Measurements from ENCODE around the gene TMEM174. TPM values are rescaled to one million over a fixed set of nuclear protein-coding genes. Genes with fewer than 3 reads are reported as not detected.

The TMEM174 gene
- total RNA-seq, 2 donors from 2014 or later, result not detected

DNA sequence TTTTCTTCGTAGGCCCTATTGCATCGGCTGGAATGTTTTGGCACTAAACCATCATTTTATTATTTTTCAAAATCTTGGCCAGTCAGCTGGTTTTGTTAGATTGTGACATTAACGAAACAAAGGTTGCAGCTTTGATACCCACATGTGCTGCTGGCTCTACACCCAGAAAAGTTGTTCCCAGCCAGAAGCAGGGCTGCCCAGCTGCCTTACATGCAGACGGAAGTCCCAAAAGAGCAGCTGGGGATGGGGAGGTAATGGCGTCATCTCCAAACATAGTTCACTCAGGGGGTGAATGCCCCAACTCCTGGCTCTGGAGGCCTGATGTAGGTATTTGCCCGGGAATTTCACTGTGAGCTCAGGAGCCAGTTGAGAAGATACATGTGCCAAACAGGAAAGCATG lies 29.3 kb upstream of the TMEM174 start:
- Histone ChIP-seq H3K9me3 (no peaks in the 10 kb centered on the region), H3K4me3 (no peak overlapping the region), H3K4me1 (ENCODE audit: control insufficient read depth in 1 of 2, low read depth in 2 of 2) (peaks cover 0 to 9% of the 10 kb centered on the region in 2 donors), H3K27ac (no peak overlapping the region), H3K27me3 (replicated peaks; ENCODE audit: insufficient read depth) (no peaks in the 10 kb centered on the region), H3K36me3 (no peaks in the 10 kb centered on the region)
- TF ChIP-seq, protein P1, sequence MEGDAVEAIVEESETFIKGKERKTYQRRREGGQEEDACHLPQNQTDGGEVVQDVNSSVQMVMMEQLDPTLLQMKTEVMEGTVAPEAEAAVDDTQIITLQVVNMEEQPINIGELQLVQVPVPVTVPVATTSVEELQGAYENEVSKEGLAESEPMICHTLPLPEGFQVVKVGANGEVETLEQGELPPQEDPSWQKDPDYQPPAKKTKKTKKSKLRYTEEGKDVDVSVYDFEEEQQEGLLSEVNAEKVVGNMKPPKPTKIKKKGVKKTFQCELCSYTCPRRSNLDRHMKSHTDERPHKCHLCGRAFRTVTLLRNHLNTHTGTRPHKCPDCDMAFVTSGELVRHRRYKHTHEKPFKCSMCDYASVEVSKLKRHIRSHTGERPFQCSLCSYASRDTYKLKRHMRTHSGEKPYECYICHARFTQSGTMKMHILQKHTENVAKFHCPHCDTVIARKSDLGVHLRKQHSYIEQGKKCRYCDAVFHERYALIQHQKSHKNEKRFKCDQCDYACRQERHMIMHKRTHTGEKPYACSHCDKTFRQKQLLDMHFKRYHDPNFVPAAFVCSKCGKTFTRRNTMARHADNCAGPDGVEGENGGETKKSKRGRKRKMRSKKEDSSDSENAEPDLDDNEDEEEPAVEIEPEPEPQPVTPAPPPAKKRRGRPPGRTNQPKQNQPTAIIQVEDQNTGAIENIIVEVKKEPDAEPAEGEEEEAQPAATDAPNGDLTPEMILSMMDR (IDR thresholded peaks at IDR 0.05), result no peak
- DNase-seq (ENCODE audit: low spot score) (no peak), ATAC-seq (ENCODE audit: insufficient number of reproducible peaks, low FRiP score, low read depth) (no peak)

DNA sequence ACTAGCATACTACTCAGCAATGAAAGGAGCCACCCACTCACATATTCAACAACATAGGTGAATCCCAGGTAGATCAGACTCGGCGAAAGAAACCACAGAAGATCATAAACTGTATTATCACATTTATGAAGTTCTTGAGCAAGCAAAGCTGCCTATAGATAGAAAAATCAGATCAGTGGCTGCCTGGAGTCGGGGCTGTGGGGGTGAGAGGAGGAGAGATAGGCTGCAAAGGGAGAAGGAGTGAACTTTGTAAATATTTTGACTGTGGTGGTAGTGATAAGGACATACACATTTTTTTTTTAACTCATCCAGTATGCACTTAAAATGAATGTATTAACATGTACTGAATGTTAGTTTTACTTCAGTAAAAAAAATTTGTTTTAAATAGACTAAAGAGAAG lies 23.5 kb upstream of the TMEM174 start:
- H3K27me3 ChIP-seq (replicated peaks; ENCODE audit: insufficient read depth), result no peaks in the 10 kb centered on the region
- H3K4me3 ChIP-seq, result no peak overlapping the region
- H3K27ac ChIP-seq, result no peak overlapping the region
- TF ChIP-seq, protein P1 (IDR thresholded peaks at IDR 0.05), result no peak
- no peaks in the 10 kb centered on the region for H3K9me3 ChIP-seq
- no peaks in the 10 kb centered on the region for H3K36me3 ChIP-seq
- no peaks in the 10 kb centered on the region for H3K4me1 ChIP-seq (ENCODE audit: control insufficient read depth in 1 of 2, low read depth in 2 of 2)
- ATAC-seq (ENCODE audit: insufficient number of reproducible peaks, low FRiP score, low read depth) (no peak), DNase-seq (ENCODE audit: low spot score) (no peak)

DNA sequence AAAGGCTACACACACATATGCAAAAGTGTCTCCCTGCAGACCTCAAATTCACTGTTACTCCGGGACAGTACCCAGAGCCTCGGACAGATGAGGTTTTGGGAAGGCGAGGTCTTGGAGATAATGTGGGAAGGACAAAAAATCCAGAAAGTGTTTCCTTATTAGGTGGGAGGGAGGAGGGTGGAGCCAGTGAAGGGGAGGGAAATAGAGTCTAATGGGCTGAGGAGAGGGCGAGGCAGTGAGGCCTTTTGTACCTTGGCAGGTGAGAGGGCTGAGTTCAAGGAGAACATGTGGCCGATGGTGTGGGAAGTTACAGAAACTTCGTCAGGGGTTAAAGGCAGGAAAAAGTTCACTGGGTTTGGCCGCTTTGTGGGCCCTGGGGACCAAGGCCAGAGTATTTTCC lies 22.1 kb upstream of the TMEM174 start:
- no peaks in the 10 kb centered on the region for H3K9me3 ChIP-seq
- no peaks in the 10 kb centered on the region for H3K4me1 ChIP-seq (ENCODE audit: control insufficient read depth in 1 of 2, low read depth in 2 of 2)
- ATAC-seq (ENCODE audit: insufficient number of reproducible peaks, low FRiP score, low read depth) (no peak), DNase-seq (ENCODE audit: low spot score) (no peak)
- H3K27ac ChIP-seq, result no peak overlapping the region
- TF ChIP-seq, protein P1 (IDR thresholded peaks at IDR 0.05), result no peak
- no peaks in the 10 kb centered on the region for H3K27me3 ChIP-seq (replicated peaks; ENCODE audit: insufficient read depth)
- no peak overlapping the region for H3K4me3 ChIP-seq
- no peaks in the 10 kb centered on the region for H3K36me3 ChIP-seq

DNA sequence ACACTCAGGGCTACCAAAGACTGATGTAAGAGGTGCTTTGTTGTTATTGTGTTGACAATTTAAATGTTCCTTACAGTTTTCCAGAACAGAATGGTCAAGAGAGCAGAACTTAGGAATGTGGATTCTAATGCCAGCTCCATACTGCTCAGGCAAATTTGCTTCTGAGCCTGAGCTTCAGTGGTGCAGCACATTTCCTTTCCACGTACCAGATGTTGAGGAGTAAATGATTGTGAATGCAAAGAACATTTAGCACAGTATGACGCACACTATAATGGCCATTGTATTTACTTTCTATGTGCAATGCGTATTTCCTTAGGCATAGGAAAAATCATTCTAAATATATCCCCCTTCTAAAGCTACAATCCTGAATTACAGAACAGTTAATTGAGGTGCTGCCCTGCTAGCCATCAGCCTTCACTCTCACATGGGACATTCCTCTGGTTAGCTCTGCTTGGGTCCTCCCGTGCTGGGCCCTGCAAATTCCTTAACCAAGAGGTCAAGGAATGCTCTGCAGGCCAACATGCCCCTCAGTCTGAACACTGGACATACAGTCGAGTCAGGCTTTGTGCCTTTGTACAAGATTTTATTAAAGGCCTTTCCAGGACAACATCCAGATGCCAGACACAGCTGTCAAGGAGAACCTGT lies 21.1 kb upstream of the TMEM174 start:
- Histone ChIP-seq H3K27ac (no peak overlapping the region), H3K9me3 (no peaks in the 10 kb centered on the region), H3K36me3 (no peaks in the 10 kb centered on the region), H3K4me3 (no peak overlapping the region), H3K27me3 (replicated peaks; ENCODE audit: insufficient read depth) (no peaks in the 10 kb centered on the region), H3K4me1 (ENCODE audit: control insufficient read depth in 1 of 2, low read depth in 2 of 2) (no peaks in the 10 kb centered on the region)
- DNase-seq (ENCODE audit: low spot score) (no peak), ATAC-seq (ENCODE audit: insufficient number of reproducible peaks, low FRiP score, low read depth) (no peak)
- TF ChIP-seq, protein P1 (IDR thresholded peaks at IDR 0.05), result no peak

DNA sequence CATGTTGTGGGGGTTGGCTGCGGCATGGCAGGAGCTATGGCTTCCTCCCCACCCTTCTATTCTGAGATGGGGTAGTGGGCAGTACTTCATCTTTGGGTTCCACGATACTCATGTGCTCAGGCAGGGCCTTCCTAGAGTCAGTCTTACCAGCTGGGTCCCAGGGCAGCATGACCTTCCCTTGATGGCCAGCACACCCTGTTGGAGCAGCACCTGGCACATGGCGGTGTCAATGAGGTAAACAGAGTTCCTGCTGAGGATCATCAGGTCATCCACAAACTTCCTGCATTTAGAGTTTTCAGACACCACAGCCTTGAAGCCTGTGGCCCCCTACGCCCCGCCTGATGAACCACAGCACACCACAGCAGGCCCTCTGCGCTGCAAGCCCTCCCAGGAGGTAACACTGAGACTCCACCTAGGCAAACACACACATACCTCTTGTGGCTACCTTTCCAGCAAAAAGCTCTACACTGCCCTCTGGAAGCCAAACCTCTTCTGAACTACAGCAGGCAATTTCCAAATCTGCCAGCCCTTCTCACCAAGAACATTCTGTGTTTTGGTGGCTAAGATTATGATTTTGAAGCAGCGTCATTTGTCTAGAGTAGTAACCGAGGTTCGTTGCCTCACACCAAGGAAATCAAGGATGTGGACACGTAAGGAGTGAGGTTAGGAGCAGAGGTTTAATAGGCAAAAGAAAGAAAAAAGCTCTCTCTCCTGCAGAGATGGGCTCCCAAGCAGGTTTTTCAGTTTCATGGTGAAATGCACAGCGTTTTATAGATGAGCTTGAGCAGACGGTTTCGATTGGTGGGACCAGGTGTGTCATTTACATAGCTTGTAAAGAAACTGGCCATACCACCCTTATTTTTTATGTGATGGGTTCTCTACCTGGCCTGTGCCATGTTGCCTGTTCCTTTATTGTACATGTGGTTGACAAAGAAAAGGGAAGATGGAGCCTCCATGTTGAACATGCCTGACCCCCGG lies 20.3 kb upstream of the TMEM174 start:
- Histone ChIP-seq H3K4me3 (no peak overlapping the region), H3K27ac (no peak overlapping the region), H3K9me3 (no peaks in the 10 kb centered on the region), H3K36me3 (no peaks in the 10 kb centered on the region), H3K4me1 (ENCODE audit: control insufficient read depth in 1 of 2, low read depth in 2 of 2) (no peaks in the 10 kb centered on the region), H3K27me3 (replicated peaks; ENCODE audit: insufficient read depth) (no peaks in the 10 kb centered on the region)
- no peak for ATAC-seq (ENCODE audit: insufficient number of reproducible peaks, low FRiP score, low read depth)
- no peak for DNase-seq (ENCODE audit: low spot score)
- TF ChIP-seq, protein P1 (IDR thresholded peaks at IDR 0.05), result no peak
